Keratinocyte (primary cell): Measurements from ENCODE around the gene ERBB3. TPM values are rescaled to one million over a fixed set of nuclear protein-coding genes. Genes with fewer than 3 reads are reported as not detected.

Source experiments
- DNase-seq: peaks from one replicate; pipeline ENCODE4 v3.0.0-alpha.2; 2011; ENCODE audit warnings: low read depth, missing footprints, low spot score
- FAIRE-seq: peaks from 2 replicates; lab custom pipeline; 2011; peaks lifted over from hg19 to GRCh38; lab: Jason Lieb, UNC
- H2AFZ ChIP-seq: 2 replicates; pipeline ENCODE4 v1.6.0; 2012; ENCODE audit warnings: low read length, control low read depth, inconsistent platforms; ENCODE audit not compliant: control insufficient read depth
- H3K27ac ChIP-seq: 2 replicates; pipeline ENCODE4 v1.5.1; 2011; ENCODE audit warnings: low read length; ENCODE audit not compliant: control insufficient read depth, insufficient read depth
- H3K27me3 ChIP-seq: 3 replicates; pipeline ENCODE4 v1.6.0; 2011; ENCODE audit warnings: low read length; ENCODE audit not compliant: control insufficient read depth, insufficient read depth; ENCODE audit errors: extremely low read depth
- H3K36me3 ChIP-seq, 2 experiments: 2 replicates in 1 of 2; 3 replicates in 1 of 2; pipeline ENCODE4 v1.5.1; 2011; ENCODE audit warnings: low read length in 2 of 2, mild to moderate bottlenecking in 1 of 2; ENCODE audit not compliant: control insufficient read depth in 2 of 2, insufficient read depth in 2 of 2; ENCODE audit errors: extremely low read depth in 1 of 2
- H3K4me1 ChIP-seq: 3 replicates; pipeline ENCODE4 v1.5.1; 2011; ENCODE audit warnings: low read length; ENCODE audit not compliant: control insufficient read depth, insufficient read depth; ENCODE audit errors: extremely low read depth
- H3K4me2 ChIP-seq: 3 replicates; pipeline ENCODE4 v1.6.0; 2011; ENCODE audit warnings: low read depth, low read length; ENCODE audit not compliant: control insufficient read depth, insufficient read depth; ENCODE audit errors: extremely low read depth
- H3K4me3 ChIP-seq, 3 experiments: fragments of 200-600 bp in 1 of 3; sonication (generic) in 1 of 3; 2 replicates in 2 of 3; 3 replicates in 1 of 3; pipeline ENCODE4 v1.5.1; 2011 to 2016; ENCODE audit warnings: low read length in 3 of 3, mild to moderate bottlenecking in 3 of 3, control low read depth in 2 of 3, inconsistent platforms in 1 of 3, low read depth in 1 of 3, mixed read lengths in 1 of 3, mixed run types in 1 of 3, moderate library complexity in 1 of 3; ENCODE audit not compliant: control insufficient read depth in 2 of 3, insufficient read depth in 2 of 3; ENCODE audit errors: extremely low read depth in 1 of 3
- H3K79me2 ChIP-seq: 2 replicates; pipeline ENCODE4 v1.6.0; 2012; ENCODE audit warnings: low read length; ENCODE audit not compliant: control insufficient read depth, insufficient read depth
- H3K9ac ChIP-seq: 3 replicates; pipeline ENCODE4 v1.6.0; 2011; ENCODE audit warnings: low read length; ENCODE audit not compliant: control insufficient read depth, insufficient read depth; ENCODE audit errors: extremely low read depth
- H3K9me1 ChIP-seq: 3 replicates; pipeline ENCODE4 v1.6.0; 2011; ENCODE audit warnings: low read length; ENCODE audit not compliant: control insufficient read depth, insufficient read depth; ENCODE audit errors: extremely low read depth
- H3K9me3 ChIP-seq: 2 replicates; pipeline ENCODE4 v1.5.1; 2012; ENCODE audit warnings: low read depth, low read length; ENCODE audit not compliant: control insufficient read depth
- H4K20me1 ChIP-seq: 3 replicates; pipeline ENCODE4 v1.6.0; 2011; ENCODE audit warnings: low read length; ENCODE audit not compliant: control insufficient read depth, insufficient read depth; ENCODE audit errors: extremely low read depth
- CTCF ChIP-seq, 3 experiments: IDR thresholded peaks in 1 of 3; conservative IDR thresholded peaks in 1 of 3; optimal IDR thresholded peaks in 1 of 3; 2 replicates in 2 of 3; 3 replicates in 1 of 3; pipeline versions ENCODE3 to v1.5.1; 2011; ENCODE audit warnings: low read length in 3 of 3, mild to moderate bottlenecking in 3 of 3, moderate library complexity in 2 of 3, control low read depth in 1 of 3, inconsistent platforms in 1 of 3; ENCODE audit not compliant: insufficient read depth in 2 of 3; ENCODE audit errors: extremely low read depth in 1 of 3
- EZH2 ChIP-seq: IDR thresholded peaks from one replicate; pipeline ENCODE4 v1.6.1; 2012; ENCODE audit warnings: inconsistent platforms, mild to moderate bottlenecking, low read length, moderate library complexity
- dilution Hi-C: fragments of 300-500 bp; cut with MboI; formaldehyde crosslinking; loops from one replicate; pipeline ENCODE4 v1.7.0; 2020; ENCODE audit warnings: low sequenced_read_pairs; ENCODE audit not compliant: extremely low pct_ligation_motif_present
- polyA plus RNA-seq, 5 experiments: library from polyadenylated mRNA; depleted of rRNA in 3 of 5; stranded (reverse) in 3 of 5; stranded (forward) in 1 of 5; unstranded in 1 of 5; fragments of >200 nt; gene quantifications; 1 replicate in 1 of 5; 2 replicates in 3 of 5; 3 replicates in 1 of 5; pipeline versions ENCODE4 v1.2.1 to v1.2.3, GENCODE V29; 2011 to 2012; ENCODE audit warnings: missing spikeins in 2 of 5, low read depth in 1 of 5, low replicate concordance in 1 of 5

The ERBB3 gene
- polyA plus RNA-seq, 1 donor (not counting 4 experiments of a cell fraction or from before 2014, with no cell fraction given): 16.4 TPM

GRCh38 chr12:56143870-56144269 is 63.9 kb downstream of the ERBB3 start:
- H2AFZ ChIP-seq: no peak overlapping the region
- no peak overlapping the region for H3K27ac ChIP-seq
- peaks cover 34 to 36% of the 10 kb centered on the region in 2 experiments for H3K36me3 ChIP-seq
- DNase-seq: no peak
- no peaks in the 10 kb centered on the region for H4K20me1 ChIP-seq
- no peaks in the 10 kb centered on the region for H3K27me3 ChIP-seq
- no peak overlapping the region for H3K9ac ChIP-seq
- H3K79me2 ChIP-seq: no peaks in the 10 kb centered on the region
- no peak overlapping the region for H3K4me3 ChIP-seq
- no peaks in the 10 kb centered on the region for H3K4me1 ChIP-seq
- FAIRE-seq: no peak
- dilution Hi-C loops: no loop called here
- H3K9me1 ChIP-seq: no peaks in the 10 kb centered on the region
- no peaks in the 10 kb centered on the region for H3K9me3 ChIP-seq
- H3K4me2 ChIP-seq: no peak overlapping the region
- TF ChIP-seq EZH2: no peak
- TF ChIP-seq CTCF (optimal IDR thresholded peaks at IDR 0.05 in 1 of 3, IDR thresholded peaks at IDR 0.05 in 1 of 3, conservative IDR thresholded peaks at IDR 0.05 in 1 of 3; ENCODE audit: extremely low read depth in 1 of 3, insufficient read depth in 2 of 3, low read length in 3 of 3): no peak

GRCh38 chr12:56145217-56145616 is 65.3 kb downstream of the ERBB3 start:
- H3K36me3 ChIP-seq: peaks cover 30 to 36% of the 10 kb centered on the region in 2 experiments
- H3K4me1 ChIP-seq: no peaks in the 10 kb centered on the region
- no peaks in the 10 kb centered on the region for H4K20me1 ChIP-seq
- no peaks in the 10 kb centered on the region for H3K9me3 ChIP-seq
- H3K27ac ChIP-seq: no peak overlapping the region
- dilution Hi-C loops: no loop called here
- no peak overlapping the region for H3K4me3 ChIP-seq
- H3K4me2 ChIP-seq: no peak overlapping the region
- DNase-seq: no peak
- no peaks in the 10 kb centered on the region for H3K79me2 ChIP-seq
- H3K9ac ChIP-seq: no peak overlapping the region
- no peaks in the 10 kb centered on the region for H3K9me1 ChIP-seq
- H3K27me3 ChIP-seq: no peaks in the 10 kb centered on the region
- no peak overlapping the region for H2AFZ ChIP-seq
- FAIRE-seq: no peak
- no peak for TF ChIP-seq CTCF (optimal IDR thresholded peaks at IDR 0.05 in 1 of 3, IDR thresholded peaks at IDR 0.05 in 1 of 3, conservative IDR thresholded peaks at IDR 0.05 in 1 of 3; ENCODE audit: extremely low read depth in 1 of 3, insufficient read depth in 2 of 3, low read length in 3 of 3)
